Smooth muscle cell (in vitro differentiated cells): Measurements from ENCODE around the gene ITSN1. TPM values are rescaled to one million over a fixed set of nuclear protein-coding genes. Genes with fewer than 3 reads are reported as not detected.

ENCODE experiments used
- DNase-seq: peaks from one replicate; lab custom pipeline; 2025; ENCODE audit not compliant: unreplicated experiment; lab: John Stamatoyannopoulos, UW
- H2AFZ ChIP-seq: fragments of 200-600 bp; sonication (generic); 2 replicates; pipeline ENCODE4 v1.6.0; 2016; ENCODE audit warnings: antibody characterized with exemption, low read depth, mild to moderate bottlenecking
- H3F3A ChIP-seq: fragments of 200-600 bp; sonication (generic); 2 replicates; pipeline ENCODE4 v1.6.0; 2017; ENCODE audit warnings: antibody characterized with exemption, low read depth
- H3K27ac ChIP-seq: fragments of 200-600 bp; sonication (generic); 2 replicates; pipeline ENCODE4 v1.5.1; 2016; ENCODE audit warnings: low read depth, mild to moderate bottlenecking
- H3K27me3 ChIP-seq: fragments of 200-600 bp; sonication (generic); 2 replicates; pipeline ENCODE4 v1.6.1; 2016; ENCODE audit warnings: low read depth, mild to moderate bottlenecking
- H3K36me3 ChIP-seq: fragments of 200-600 bp; sonication (generic); 2 replicates; pipeline ENCODE4 v1.5.1; 2016; ENCODE audit warnings: low read depth
- H3K4me1 ChIP-seq: fragments of 200-600 bp; sonication (generic); 2 replicates; pipeline ENCODE4 v1.5.1; 2016; ENCODE audit warnings: low read depth
- H3K4me2 ChIP-seq: fragments of 200-600 bp; sonication (generic); 2 replicates; pipeline ENCODE4 v1.6.0; 2016; ENCODE audit warnings: mild to moderate bottlenecking
- H3K4me3 ChIP-seq: fragments of 200-600 bp; sonication (generic); 2 replicates; pipeline ENCODE4 v1.5.1; 2016; ENCODE audit warnings: mild to moderate bottlenecking
- H3K79me2 ChIP-seq: fragments of 200-600 bp; sonication (generic); 2 replicates; pipeline ENCODE4 v1.6.0; 2016; ENCODE audit warnings: low read depth, mild to moderate bottlenecking
- H3K9ac ChIP-seq: fragments of 200-600 bp; sonication (generic); 2 replicates; pipeline ENCODE4 v1.6.0; 2016; ENCODE audit warnings: low read depth
- H3K9me3 ChIP-seq: fragments of 200-600 bp; sonication (generic); replicated peaks from 2 replicates; pipeline ENCODE4 v1.5.1; 2016; ENCODE audit warnings: low read depth
- H4K20me1 ChIP-seq: fragments of 200-600 bp; sonication (generic); 2 replicates; pipeline ENCODE4 v1.6.0; 2016; ENCODE audit warnings: low read depth
- CTCF ChIP-seq: fragments of 200-600 bp; sonication (generic); IDR thresholded peaks from 2 replicates; pipeline ENCODE4 v1.5.1; 2017; ENCODE audit warnings: borderline replicate concordance, mild to moderate bottlenecking, antibody characterized with exemption; ENCODE audit not compliant: insufficient read depth, poor library complexity, severe bottlenecking
- WGBS: methylation state at CpG from one replicate; pipeline ENCODE4 v1.1.7; 2016; ENCODE audit warnings: low lambda C conversion rate; 5-methylcytosine and 5-hydroxymethylcytosine counted together
- polyA plus RNA-seq: library from polyadenylated mRNA; unstranded; fragments of >200 nt; fragmentation: Nextera tagmentation; extraction: Ambion mirVana; gene quantifications from 2 replicates; pipeline ENCODE4 v1.2.1, GENCODE V29; 2016
- total RNA-seq: library from RNA; depleted of rRNA; stranded (reverse); fragments of >200 nt; gene quantifications from 2 replicates; pipeline ENCODE4 v1.2.3, GENCODE V29; 2014

Gene ITSN1
- total and polyA plus RNA-seq, 2 experiments from 2014 or later, result 36.4 to 76.5 TPM

GRCh38 chr21:33734818-33735217, 92.5 kb downstream of the ITSN1 start:
- H3K36me3 ChIP-seq, result no peaks in the 10 kb centered on the region
- WGBS, result 81% methylated on average over 2 of the region's 2 CpGs
- H3K9ac ChIP-seq, result no peak overlapping the region

GRCh38 chr21:33736569-33736968, 94.3 kb downstream of the ITSN1 start:
- no peak for TF ChIP-seq CTCF
- H3K36me3 ChIP-seq, result no peaks in the 10 kb centered on the region
- DNase-seq, result no peak
- no peak overlapping the region for H3K4me2 ChIP-seq
- H3K27me3 ChIP-seq, result no peaks in the 10 kb centered on the region
- H3K9me3 ChIP-seq, result no peaks in the 10 kb centered on the region
- H2AFZ ChIP-seq, result no peak overlapping the region
- H3K4me1 ChIP-seq, result peaks cover 3% of the 10 kb centered on the region
- H3K9ac ChIP-seq, result no peak overlapping the region
- H3F3A ChIP-seq, result peaks cover 15% of the 10 kb centered on the region
- H3K4me3 ChIP-seq, result no peak overlapping the region
- WGBS, result 94% methylated on average over 3 of the region's 3 CpGs
- no peak overlapping the region for H3K27ac ChIP-seq
- H3K79me2 ChIP-seq, result peaks cover 3% of the 10 kb centered on the region
- peaks cover 10% of the 10 kb centered on the region for H4K20me1 ChIP-seq

More at GRCh38 chr21:33734818-33735217, 92.5 kb downstream of the ITSN1 start:
- Histone ChIP-seq H3K27me3 (no peaks in the 10 kb centered on the region), H4K20me1 (peaks cover 5% of the 10 kb centered on the region), H3K27ac (peak overlapping the region; percentile 57), H3K9me3 (no peaks in the 10 kb centered on the region), H3F3A (peaks cover 15% of the 10 kb centered on the region), H2AFZ (no peak overlapping the region), H3K4me1 (peaks cover 3% of the 10 kb centered on the region), H3K4me2 (peak overlapping the region; percentile 9), H3K79me2 (peaks cover 2% of the 10 kb centered on the region), H3K4me3 (no peak overlapping the region)
- TF ChIP-seq CTCF, result no peak
- no peak for DNase-seq

- TF ChIP-seq CTCF, result no peak
- Histone ChIP-seq H3K9me3 (no peaks in the 10 kb centered on the region), H3K4me3 (no peak overlapping the region), H3K27me3 (no peaks in the 10 kb centered on the region), H3K4me2 (no peak overlapping the region), H2AFZ (no peak overlapping the region), H3K27ac (no peak overlapping the region), H3K36me3 (no peaks in the 10 kb centered on the region), H3K4me1 (peaks cover under 1% of the 10 kb centered on the region), H4K20me1 (peaks cover 9% of the 10 kb centered on the region), H3F3A (no peaks in the 10 kb centered on the region), H3K79me2 (peaks cover 3% of the 10 kb centered on the region), H3K9ac (no peak overlapping the region)
- DNase-seq, result no peak
- WGBS, result 63% methylated on average over 5 of the region's 5 CpGs
Observed at GRCh38 chr21:33739701-33740100, 97.4 kb downstream of the ITSN1 start.

- WGBS, result 97% methylated on average over 2 of the region's 2 CpGs
- no peak overlapping the region for H3K9ac ChIP-seq
- H3K4me3 ChIP-seq, result no peak overlapping the region
- H4K20me1 ChIP-seq, result no peaks in the 10 kb centered on the region
- H3K4me2 ChIP-seq, result no peak overlapping the region
- H3K79me2 ChIP-seq, result no peaks in the 10 kb centered on the region
- no peaks in the 10 kb centered on the region for H3F3A ChIP-seq
- H3K36me3 ChIP-seq, result peaks cover 8% of the 10 kb centered on the region
- no peaks in the 10 kb centered on the region for H3K27me3 ChIP-seq
- no peaks in the 10 kb centered on the region for H3K9me3 ChIP-seq
- H3K27ac ChIP-seq, result no peak overlapping the region
- no peak for TF ChIP-seq CTCF
- no peak overlapping the region for H2AFZ ChIP-seq
- no peaks in the 10 kb centered on the region for H3K4me1 ChIP-seq
- no peak for DNase-seq
Observed at GRCh38 chr21:33747420-33747819, 105.1 kb downstream of the ITSN1 start.
